Astrocyte (in vitro differentiated cells and primary cell): ENCODE measurements around the gene COL26A1. TPM values are rescaled to one million over a fixed set of nuclear protein-coding genes. Genes with fewer than 3 reads are reported as not detected.

Experiments
- DNase-seq: peaks from one replicate; pipeline ENCODE4 v3.0.0-alpha.2; 2010; ENCODE audit warnings: low read depth
- FAIRE-seq: peaks from 2 replicates; lab custom pipeline; 2011; peaks lifted over from hg19 to GRCh38; lab: Jason Lieb, UNC
- H2AFZ ChIP-seq: 2 replicates; pipeline ENCODE4 v1.6.0; 2012; ENCODE audit warnings: low read depth, low read length, inconsistent platforms
- H3K27ac ChIP-seq: 2 replicates; pipeline ENCODE4 v1.5.1; 2011; ENCODE audit warnings: low read depth, low read length, inconsistent platforms
- H3K27me3 ChIP-seq: 2 replicates; pipeline ENCODE4 v1.6.0; 2011; ENCODE audit warnings: low read length, inconsistent platforms; ENCODE audit not compliant: insufficient read depth
- H3K36me3 ChIP-seq: 2 replicates; pipeline ENCODE4 v1.5.1; 2011; ENCODE audit warnings: low read length, inconsistent platforms; ENCODE audit not compliant: insufficient read depth
- H3K4me1 ChIP-seq: 2 replicates; pipeline ENCODE4 v1.5.1; 2011; ENCODE audit warnings: low read length, inconsistent platforms; ENCODE audit not compliant: insufficient read depth
- H3K4me2 ChIP-seq: 2 replicates; pipeline ENCODE4 v1.6.0; 2012; ENCODE audit warnings: low read length, inconsistent platforms
- H3K4me3 ChIP-seq: 2 replicates; pipeline ENCODE4 v1.5.1; 2011; ENCODE audit warnings: low read depth, mild to moderate bottlenecking, low read length, inconsistent platforms; ENCODE audit not compliant: insufficient read depth
- H3K79me2 ChIP-seq: 2 replicates; pipeline ENCODE4 v1.6.0; 2012; ENCODE audit warnings: mild to moderate bottlenecking, low read length, inconsistent platforms; ENCODE audit not compliant: insufficient read depth
- H3K9ac ChIP-seq: 2 replicates; pipeline ENCODE4 v1.6.0; 2012; ENCODE audit warnings: mild to moderate bottlenecking, low read length, inconsistent platforms
- H3K9me3 ChIP-seq: 2 replicates; pipeline ENCODE4 v1.5.1; 2012; ENCODE audit warnings: low read depth, mild to moderate bottlenecking, low read length, inconsistent platforms; ENCODE audit not compliant: insufficient read depth
- H4K20me1 ChIP-seq: 2 replicates; pipeline ENCODE4 v1.6.0; 2012; ENCODE audit warnings: low read length, inconsistent platforms; ENCODE audit not compliant: insufficient read depth
- H3K27ac Mint-ChIP-seq: one replicate; pipeline ENCODE4 v1.8.0; 2021; ENCODE audit warnings: mild to moderate bottlenecking, mixed read lengths; ENCODE audit not compliant: unreplicated experiment
- H3K27me3 Mint-ChIP-seq: one replicate; pipeline ENCODE4 v1.8.0; 2021; ENCODE audit warnings: low read depth, mixed read lengths; ENCODE audit not compliant: unreplicated experiment
- H3K36me3 Mint-ChIP-seq: one replicate; pipeline ENCODE4 v1.8.0; 2021; ENCODE audit warnings: low read depth, mixed read lengths; ENCODE audit not compliant: unreplicated experiment
- H3K4me1 Mint-ChIP-seq: one replicate; pipeline ENCODE4 v1.8.0; 2021; ENCODE audit warnings: low read depth, mixed read lengths; ENCODE audit not compliant: unreplicated experiment
- H3K4me3 Mint-ChIP-seq: one replicate; pipeline ENCODE4 v1.8.0; 2021; ENCODE audit warnings: mild to moderate bottlenecking, moderate library complexity, mixed read lengths; ENCODE audit not compliant: unreplicated experiment
- H3K9me3 Mint-ChIP-seq: one replicate; pipeline ENCODE4 v1.8.0; 2021; ENCODE audit warnings: mild to moderate bottlenecking, mixed read lengths; ENCODE audit not compliant: unreplicated experiment
- CTCF ChIP-seq: IDR thresholded peaks from 2 replicates; pipeline ENCODE4 v1.5.1; 2011; ENCODE audit warnings: low read depth, mild to moderate bottlenecking, inconsistent platforms, low read length, moderate library complexity; ENCODE audit not compliant: insufficient read depth
- EZH2 ChIP-seq: IDR thresholded peaks from 2 replicates; pipeline ENCODE4 v1.6.1; 2012; ENCODE audit warnings: mild to moderate bottlenecking, low read length, inconsistent platforms; ENCODE audit not compliant: insufficient read depth
- total RNA-seq: library from RNA; stranded (reverse); gene quantifications from 2 replicates; pipeline ENCODE4 v1.2.1, GENCODE V29; 2021

The COL26A1 gene
- total RNA-seq, 1 donor from 2014 or later = 7.1 TPM

GRCh38 chr7:101531726-101532357 lies 169.2 kb downstream of the COL26A1 start:
- no peak overlapping the region for H3K27ac Mint-ChIP-seq
- Histone ChIP-seq H3K27ac (no peak overlapping the region), H3K4me2 (no peak overlapping the region), H3K9ac (no peak overlapping the region), H2AFZ (no peak overlapping the region), H3K27me3 (peaks cover 11% of the 10 kb centered on the region), H3K4me1 (peaks cover 6% of the 10 kb centered on the region), H3K36me3 (no peaks in the 10 kb centered on the region), H4K20me1 (no peaks in the 10 kb centered on the region), H3K4me3 (no peak overlapping the region), H3K79me2 (no peaks in the 10 kb centered on the region), H3K9me3 (peaks cover 2% of the 10 kb centered on the region)
- no peaks in the 10 kb centered on the region for H3K9me3 Mint-ChIP-seq
- H3K4me1 Mint-ChIP-seq = no peaks in the 10 kb centered on the region
- no peaks in the 10 kb centered on the region for H3K36me3 Mint-ChIP-seq
- no peak overlapping the region for H3K4me3 Mint-ChIP-seq
- no peak for DNase-seq
- no peak for TF ChIP-seq EZH2
- TF ChIP-seq CTCF = no peak
- no peak for FAIRE-seq
- H3K27me3 Mint-ChIP-seq = peaks cover 30% of the 10 kb centered on the region

GRCh38 chr7:101532400-101533102 lies 169.9 kb downstream of the COL26A1 start:
- Histone ChIP-seq H3K79me2 (no peaks in the 10 kb centered on the region), H3K4me1 (peaks cover 5% of the 10 kb centered on the region), H3K9ac (no peak overlapping the region), H3K27me3 (peaks cover 11% of the 10 kb centered on the region), H3K36me3 (no peaks in the 10 kb centered on the region), H4K20me1 (no peaks in the 10 kb centered on the region), H3K9me3 (peaks cover 3% of the 10 kb centered on the region), H3K27ac (no peak overlapping the region), H2AFZ (no peak overlapping the region), H3K4me3 (no peak overlapping the region), H3K4me2 (no peak overlapping the region)
- H3K27ac Mint-ChIP-seq = no peak overlapping the region
- no peaks in the 10 kb centered on the region for H3K36me3 Mint-ChIP-seq
- no peaks in the 10 kb centered on the region for H3K9me3 Mint-ChIP-seq
- no peak for FAIRE-seq
- no peaks in the 10 kb centered on the region for H3K4me1 Mint-ChIP-seq
- TF ChIP-seq EZH2 (no peak), CTCF (no peak)
- H3K4me3 Mint-ChIP-seq = no peak overlapping the region
- peaks cover 30% of the 10 kb centered on the region for H3K27me3 Mint-ChIP-seq
- no peak for DNase-seq

- FAIRE-seq = no peak
These were observed 170.4 kb downstream of the COL26A1 start for GRCh38 chr7:101533103-101533465.

More at GRCh38 chr7:101533103-101533465, 170.4 kb downstream of the COL26A1 start:
- H3K36me3 Mint-ChIP-seq = no peaks in the 10 kb centered on the region
- Histone ChIP-seq H3K27ac (no peak overlapping the region), H3K4me2 (no peak overlapping the region), H2AFZ (no peak overlapping the region), H3K4me1 (no peaks in the 10 kb centered on the region), H3K9me3 (peaks cover 3% of the 10 kb centered on the region), H3K36me3 (no peaks in the 10 kb centered on the region), H3K4me3 (no peak overlapping the region), H4K20me1 (no peaks in the 10 kb centered on the region), H3K27me3 (peaks cover 11% of the 10 kb centered on the region), H3K9ac (no peak overlapping the region), H3K79me2 (no peaks in the 10 kb centered on the region)
- no peak overlapping the region for H3K4me3 Mint-ChIP-seq
- no peak for DNase-seq
- H3K27me3 Mint-ChIP-seq = peaks cover 30% of the 10 kb centered on the region
- no peaks in the 10 kb centered on the region for H3K4me1 Mint-ChIP-seq
- no peak overlapping the region for H3K27ac Mint-ChIP-seq
- no peaks in the 10 kb centered on the region for H3K9me3 Mint-ChIP-seq
- TF ChIP-seq CTCF (no peak), EZH2 (no peak)
